OCI-LY3 (cell line): Measurements from ENCODE around the gene ASTN2.
"Not testable (repeated sequence)": the region's sequence is repeated elsewhere in the genome, so short reads cannot be mapped to it uniquely, and the experiment has no call there.

ENCODE experiments used
- H2AFZ ChIP-seq: fragments of 200-600, 300-600 bp; shearing (Covaris generic); 2 replicates; pipeline ENCODE4 v1.6.0; 2014; ENCODE audit warnings: antibody characterized with exemption, low read depth, low read length
- H3K27ac ChIP-seq: fragments of 200-600, 300-600 bp; sonication (generic); 2 replicates; pipeline ENCODE4 v1.5.1; 2014; ENCODE audit warnings: mild to moderate bottlenecking, low read length, moderate library complexity, mixed read lengths
- H3K27me3 ChIP-seq: fragments of 200-600, 300-600 bp; sonication (generic); 2 replicates; pipeline ENCODE4 v1.6.1; 2014; ENCODE audit warnings: low read depth, low read length, mixed read lengths
- H3K36me3 ChIP-seq: fragments of 200-600, 300-600 bp; sonication (generic); replicated peaks from 2 replicates; pipeline ENCODE3; 2014; ENCODE audit warnings: low read depth, low read length, mixed read lengths
- H3K4me1 ChIP-seq: fragments of 300-600, 200-600 bp; sonication (generic); 2 replicates; pipeline ENCODE4 v1.6.1; 2014; ENCODE audit warnings: low read length, mixed read lengths
- H3K4me2 ChIP-seq: fragments of 200-600, 300-600 bp; sonication (generic); 2 replicates; pipeline ENCODE4 v1.6.1; 2014; ENCODE audit warnings: low read length, mixed read lengths
- H3K4me3 ChIP-seq: fragments of 300-600, 200-600 bp; sonication (generic); 2 replicates; pipeline ENCODE4 v1.5.1; 2014; ENCODE audit warnings: antibody characterized with exemption, mild to moderate bottlenecking, low read length, moderate library complexity
- H3K79me2 ChIP-seq: fragments of 300-600, 200-600 bp; shearing (Covaris generic); 2 replicates; pipeline ENCODE4 v1.6.1; 2014; ENCODE audit warnings: mild to moderate bottlenecking, low read length, mixed read lengths
- H3K9ac ChIP-seq: fragments of 300-600, 200-600 bp; shearing (Covaris generic); 2 replicates; pipeline ENCODE4 v1.6.0; 2014; ENCODE audit warnings: mild to moderate bottlenecking, low read length, moderate library complexity
- H3K9me3 ChIP-seq: fragments of 200-600, 300-600 bp; shearing (Covaris generic); 2 replicates; pipeline ENCODE4 v1.6.1; 2014; ENCODE audit warnings: low read length, mixed read lengths; ENCODE audit not compliant: insufficient read depth
- H4K20me1 ChIP-seq: fragments of 200-600, 300-600 bp; sonication (generic); 2 replicates; pipeline ENCODE4 v1.6.1; 2016; ENCODE audit warnings: low read length, mixed read lengths; ENCODE audit not compliant: insufficient read depth
- EZH2phosphoT487 ChIP-seq: fragments of 200-600 bp; shearing (Covaris generic); IDR thresholded peaks from 2 replicates; pipeline ENCODE4 v1.6.1; 2018; ENCODE audit warnings: antibody characterized with exemption, mixed run types, low read depth
- TF ChIP-seq, protein P1 (sequence below): fragments of 200-600, 300-600 bp; sonication (generic); IDR thresholded peaks from 2 replicates; pipeline ENCODE4 v1.5.1; 2014; ENCODE audit warnings: antibody characterized with exemption, low read length, low read depth

The ASTN2 gene

DNA sequence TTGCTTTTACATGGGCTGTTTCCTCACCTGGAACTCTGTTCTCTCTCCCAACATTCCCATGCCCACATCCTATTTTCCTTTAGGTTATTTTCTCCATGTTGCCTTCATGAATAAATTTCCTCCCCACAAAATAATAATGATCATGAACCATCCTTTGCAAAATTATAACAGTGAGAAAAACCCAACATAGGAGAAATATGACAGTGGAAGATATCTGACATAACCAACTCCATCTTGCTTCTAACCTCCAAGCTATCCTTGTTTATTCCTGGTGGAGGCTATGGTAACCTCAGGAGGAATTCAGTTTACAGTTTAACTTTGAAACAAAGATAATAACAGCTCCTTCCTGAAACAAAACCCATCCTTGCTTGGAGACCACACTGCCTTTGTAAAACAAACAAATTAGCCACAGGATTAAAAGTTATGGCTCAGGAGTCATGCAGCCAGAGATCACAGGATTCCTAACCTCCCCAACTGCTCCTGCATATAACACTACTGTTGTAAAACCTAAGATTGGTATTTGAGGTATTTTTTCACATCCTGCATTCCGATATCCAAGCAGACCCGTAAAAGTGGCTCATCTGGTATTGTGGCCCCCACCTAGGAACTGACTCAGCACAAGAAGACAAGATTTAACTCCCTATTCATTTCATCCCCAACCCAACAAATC, 515.4 kb downstream of the ASTN2 start:
- Histone ChIP-seq H3K4me1 (no peaks in the 10 kb centered on the region), H3K9ac (no peak overlapping the region), H3K4me3 (no peak overlapping the region), H3K9me3 (no peaks in the 10 kb centered on the region), H3K79me2 (no peaks in the 10 kb centered on the region), H2AFZ (no peak overlapping the region), H3K27ac (no peak overlapping the region), H3K4me2 (no peak overlapping the region), H3K36me3 (no peaks in the 10 kb centered on the region), H4K20me1 (no peaks in the 10 kb centered on the region), H3K27me3 (no peaks in the 10 kb centered on the region)
- TF ChIP-seq, protein P1, sequence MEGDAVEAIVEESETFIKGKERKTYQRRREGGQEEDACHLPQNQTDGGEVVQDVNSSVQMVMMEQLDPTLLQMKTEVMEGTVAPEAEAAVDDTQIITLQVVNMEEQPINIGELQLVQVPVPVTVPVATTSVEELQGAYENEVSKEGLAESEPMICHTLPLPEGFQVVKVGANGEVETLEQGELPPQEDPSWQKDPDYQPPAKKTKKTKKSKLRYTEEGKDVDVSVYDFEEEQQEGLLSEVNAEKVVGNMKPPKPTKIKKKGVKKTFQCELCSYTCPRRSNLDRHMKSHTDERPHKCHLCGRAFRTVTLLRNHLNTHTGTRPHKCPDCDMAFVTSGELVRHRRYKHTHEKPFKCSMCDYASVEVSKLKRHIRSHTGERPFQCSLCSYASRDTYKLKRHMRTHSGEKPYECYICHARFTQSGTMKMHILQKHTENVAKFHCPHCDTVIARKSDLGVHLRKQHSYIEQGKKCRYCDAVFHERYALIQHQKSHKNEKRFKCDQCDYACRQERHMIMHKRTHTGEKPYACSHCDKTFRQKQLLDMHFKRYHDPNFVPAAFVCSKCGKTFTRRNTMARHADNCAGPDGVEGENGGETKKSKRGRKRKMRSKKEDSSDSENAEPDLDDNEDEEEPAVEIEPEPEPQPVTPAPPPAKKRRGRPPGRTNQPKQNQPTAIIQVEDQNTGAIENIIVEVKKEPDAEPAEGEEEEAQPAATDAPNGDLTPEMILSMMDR = no peak
- TF ChIP-seq EZH2phosphoT487 = no peak

DNA sequence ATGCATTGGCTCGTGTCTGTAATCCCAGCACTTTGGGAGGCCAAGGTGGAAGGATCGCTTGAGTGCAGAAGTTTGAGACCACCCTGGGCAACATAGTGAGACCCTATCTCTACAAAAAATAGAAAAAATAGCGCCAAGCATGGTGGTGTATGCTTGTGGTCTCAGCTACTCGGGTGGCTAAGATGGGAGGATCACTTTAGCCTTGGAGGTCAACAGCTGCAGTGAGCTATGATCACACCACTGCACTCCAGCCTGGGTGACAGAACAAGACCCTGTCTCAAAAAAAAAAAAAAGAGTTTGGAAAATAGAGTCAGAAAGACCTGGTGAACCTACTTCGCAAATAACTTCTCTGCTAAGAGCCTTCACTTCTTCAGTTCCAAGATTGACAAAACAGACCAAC, 516.7 kb downstream of the ASTN2 start:
- H3K4me1 ChIP-seq, H2AFZ ChIP-seq, H3K36me3 ChIP-seq, H3K4me3 ChIP-seq, H3K9ac ChIP-seq, H3K4me2 ChIP-seq, H3K27me3 ChIP-seq, H3K9me3 ChIP-seq, H4K20me1 ChIP-seq, H3K79me2 ChIP-seq, H3K27ac ChIP-seq: not testable (repeated sequence)

DNA sequence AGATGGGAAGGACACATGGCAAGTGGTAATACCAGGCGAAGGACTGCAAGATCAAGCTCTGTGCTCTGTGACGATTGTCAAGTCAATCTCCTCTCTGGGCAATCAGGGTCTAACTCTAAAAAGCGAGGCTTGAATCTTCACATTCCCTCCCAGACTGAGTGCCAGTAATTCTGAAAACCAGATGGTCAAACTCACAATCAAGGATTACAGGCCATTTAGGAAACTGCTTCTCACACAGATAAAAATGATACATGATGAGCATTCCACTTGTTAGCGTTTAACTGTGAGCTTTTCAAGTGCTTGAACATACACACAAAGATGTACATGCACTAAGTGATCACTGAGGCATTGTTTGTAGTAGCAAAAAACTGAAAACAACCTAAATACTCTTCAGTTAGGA, 517.7 kb downstream of the ASTN2 start:
- TF ChIP-seq, protein P1 = no peak
- no peak for TF ChIP-seq EZH2phosphoT487
- Histone ChIP-seq H3K36me3 (no peaks in the 10 kb centered on the region), H2AFZ (no peak overlapping the region), H3K27me3 (no peaks in the 10 kb centered on the region), H3K9ac (no peak overlapping the region), H3K4me2 (no peak overlapping the region), H3K9me3 (no peaks in the 10 kb centered on the region), H3K4me1 (no peaks in the 10 kb centered on the region), H3K79me2 (no peaks in the 10 kb centered on the region), H3K27ac (no peak overlapping the region), H4K20me1 (no peaks in the 10 kb centered on the region), H3K4me3 (no peak overlapping the region)

DNA sequence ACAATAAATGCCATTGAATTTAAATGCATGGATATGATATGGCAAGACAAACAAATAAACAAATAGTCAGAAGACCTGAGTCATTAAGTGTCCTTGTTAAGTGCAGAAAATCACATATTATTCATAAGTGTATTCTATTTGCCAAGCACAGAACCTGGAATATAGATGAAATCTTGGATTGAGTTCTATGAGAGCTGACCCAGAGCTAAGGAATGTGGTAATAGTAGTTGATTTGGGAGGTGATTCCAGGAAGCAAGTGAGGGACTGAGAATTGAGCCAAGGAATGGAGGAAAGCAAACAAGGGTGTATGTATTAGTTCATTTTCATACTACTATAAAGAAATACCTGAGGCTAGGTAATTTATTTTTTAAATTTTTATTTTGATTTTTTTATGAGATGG, 518.9 kb downstream of the ASTN2 start:
- H2AFZ ChIP-seq = no peak overlapping the region
- H3K79me2 ChIP-seq = no peaks in the 10 kb centered on the region
- no peaks in the 10 kb centered on the region for H3K4me1 ChIP-seq
- H3K27me3 ChIP-seq = peaks cover 9% of the 10 kb centered on the region; the same call in 1 of the 2 replicates
- no peak overlapping the region for H3K4me3 ChIP-seq
- no peaks in the 10 kb centered on the region for H3K36me3 ChIP-seq
- no peak for TF ChIP-seq EZH2phosphoT487
- TF ChIP-seq, protein P1 = no peak
- H3K27ac ChIP-seq = no peak overlapping the region
- H3K4me2 ChIP-seq = no peak overlapping the region
- H3K9ac ChIP-seq = no peak overlapping the region
- no peaks in the 10 kb centered on the region for H4K20me1 ChIP-seq
- H3K9me3 ChIP-seq = no peaks in the 10 kb centered on the region
